Mesendoderm (in vitro differentiated cells): ENCODE data around the gene UBB. TPM values are rescaled to one million over a fixed set of nuclear protein-coding genes. Genes with fewer than 3 reads are reported as not detected.

ENCODE experiments used
- DNase-seq: peaks from one replicate; pipeline ENCODE4 v3.0.0; 2013
- H2AK5ac ChIP-seq: 2 replicates; pipeline ENCODE4 v1.6.1; 2013; ENCODE audit warnings: low read length, inconsistent platforms
- H2BK120ac ChIP-seq: 2 replicates; pipeline ENCODE4 v1.6.1; 2013; ENCODE audit warnings: low read depth, mild to moderate bottlenecking, low read length, moderate library complexity, mixed read lengths
- H2BK15ac ChIP-seq: replicated peaks from 2 replicates; pipeline ENCODE4 v1.6.1; 2013; ENCODE audit warnings: low read depth, mild to moderate bottlenecking, moderate library complexity
- H2BK5ac ChIP-seq: 2 replicates; pipeline ENCODE4 v1.6.1; 2013; ENCODE audit warnings: low read length, inconsistent platforms
- H3K18ac ChIP-seq: 2 replicates; pipeline ENCODE4 v1.6.1; 2013; ENCODE audit warnings: mild to moderate bottlenecking, low read length, mixed read lengths
- H3K23ac ChIP-seq: one replicate; pipeline ENCODE4 v1.6.1; 2013; ENCODE audit warnings: low read length
- H3K27ac ChIP-seq: 2 replicates; pipeline ENCODE4 v1.5.1; 2013; ENCODE audit warnings: low read depth, mild to moderate bottlenecking, inconsistent platforms, low read length, moderate library complexity
- H3K27me3 ChIP-seq: 2 replicates; pipeline ENCODE4 v1.6.1; 2013; ENCODE audit warnings: low read length, control low read depth, mild to moderate bottlenecking, inconsistent platforms; ENCODE audit not compliant: insufficient read depth, poor library complexity
- H3K36me3 ChIP-seq: 2 replicates; pipeline ENCODE4 v1.6.1; 2013; ENCODE audit warnings: low read length, inconsistent platforms; ENCODE audit not compliant: control insufficient read depth, insufficient read depth
- H3K4ac ChIP-seq: one replicate; pipeline ENCODE4 v1.6.1; 2013; ENCODE audit warnings: low read depth, mild to moderate bottlenecking, low read length, moderate library complexity
- H3K4me1 ChIP-seq: 2 replicates; pipeline ENCODE4 v1.6.1; 2013; ENCODE audit warnings: low read depth, low read length, inconsistent platforms; ENCODE audit not compliant: control insufficient read depth
- H3K4me2 ChIP-seq: 2 replicates; pipeline ENCODE4 v1.6.1; 2013; ENCODE audit warnings: low read length
- H3K4me3 ChIP-seq: 2 replicates; pipeline ENCODE4 v1.5.1; 2013; ENCODE audit warnings: mild to moderate bottlenecking, low read length
- H3K56ac ChIP-seq: one replicate; pipeline ENCODE4 v1.6.1; 2013; ENCODE audit warnings: low read length
- H3K79me1 ChIP-seq: 2 replicates; pipeline ENCODE4 v1.6.1; 2013; ENCODE audit warnings: low read length, inconsistent platforms
- H3K79me2 ChIP-seq: 2 replicates; pipeline ENCODE4 v1.6.1; 2013; ENCODE audit warnings: mild to moderate bottlenecking, low read length; ENCODE audit not compliant: control insufficient read depth, insufficient read depth
- H3K9ac ChIP-seq: 2 replicates; pipeline ENCODE4 v1.6.1; 2013; ENCODE audit warnings: low read length, inconsistent platforms
- H4K5ac ChIP-seq: one replicate; pipeline ENCODE4 v1.6.1; 2013; ENCODE audit warnings: low read length
- H4K8ac ChIP-seq: one replicate; pipeline ENCODE4 v1.6.1; 2013; ENCODE audit warnings: low read depth, mild to moderate bottlenecking, control low read depth, low read length, moderate library complexity
- WGBS: extraction: QIAGEN DNeasy Blood & Tissue Kit; methylation state at CpG from one replicate; pipeline ENCODE4 v1.1.7; 2013; ENCODE audit warnings: low lambda C conversion rate, missing lambda C conversion rate; ENCODE audit not compliant: insufficient coverage; ENCODE audit errors: extremely low coverage; 5-methylcytosine and 5-hydroxymethylcytosine counted together
- polyA plus RNA-seq, 2 experiments: library from polyadenylated mRNA; stranded (reverse); fragments of 200-250 nt; gene quantifications; one replicate each; pipeline ENCODE4 v1.2.3, GENCODE V29; 2013

Gene UBB
- polyA plus RNA-seq (2013, experiment 1 of 2), result 2,431 TPM
- polyA plus RNA-seq (2013, experiment 2 of 2), result 2,399 TPM

DNA sequence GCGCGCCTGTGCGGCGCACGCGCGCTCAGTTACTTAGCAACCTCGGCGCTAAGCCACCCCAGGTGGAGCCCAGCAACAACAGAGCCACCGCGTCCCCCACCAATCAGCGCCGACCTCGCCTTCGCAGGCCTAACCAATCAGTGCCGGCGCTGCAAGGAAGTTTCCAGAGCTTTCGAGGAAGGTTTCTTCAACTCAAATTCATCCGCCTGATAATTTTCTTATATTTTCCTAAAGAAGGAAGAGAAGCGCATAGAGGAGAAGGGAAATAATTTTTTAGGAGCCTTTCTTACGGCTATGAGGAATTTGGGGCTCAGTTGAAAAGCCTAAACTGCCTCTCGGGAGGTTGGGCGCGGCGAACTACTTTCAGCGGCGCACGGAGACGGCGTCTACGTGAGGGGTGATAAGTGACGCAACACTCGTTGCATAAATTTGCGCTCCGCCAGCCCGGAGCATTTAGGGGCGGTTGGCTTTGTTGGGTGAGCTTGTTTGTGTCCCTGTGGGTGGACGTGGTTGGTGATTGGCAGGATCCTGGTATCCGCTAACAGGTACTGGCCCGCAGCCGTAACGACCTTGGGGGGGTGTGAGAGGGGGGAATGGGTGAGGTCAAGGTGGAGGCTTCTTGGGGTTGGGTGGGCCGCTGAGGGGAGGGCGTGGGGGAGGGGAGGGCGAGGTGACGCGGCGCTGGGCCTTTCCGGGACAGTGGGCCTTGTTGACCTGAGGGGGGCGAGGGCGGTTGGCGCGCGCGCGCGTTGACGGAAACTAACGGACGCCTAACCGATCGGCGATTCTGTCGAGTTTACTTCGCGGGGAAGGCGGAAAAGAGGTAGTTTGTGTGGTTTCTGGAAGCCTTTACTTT is at the start of gene UBB:
Gene UBB, plus strand, starts transcription at position 452 of the 856 bp plus-strand sequence. CDS start 817 bp downstream, outside the sequence.
- no CpG with 5 or more reads among the region's 67 CpGs for WGBS
- Histone ChIP-seq H4K8ac (no peak within 1 kb of the TSS), H3K56ac (peak within 1 kb of the TSS; percentile 95), H3K27me3 (no peaks in the 10 kb centered on the region), H3K4me1 (peaks cover 5% of the 10 kb centered on the region), H3K79me2 (peaks cover 20% of the 10 kb centered on the region), H2BK120ac (no peak within 1 kb of the TSS), H3K18ac (peak within 1 kb of the TSS; percentile 55), H3K27ac (peak within 1 kb of the TSS; percentile 73), H2BK5ac (peak within 1 kb of the TSS; percentile 69), H3K4me3 (peak within 1 kb of the TSS; percentile 99), H2AK5ac (peak within 1 kb of the TSS; percentile 90), H3K23ac (peak within 1 kb of the TSS; percentile 56), H3K79me1 (peaks cover 11% of the 10 kb centered on the region), H4K5ac (peak within 1 kb of the TSS; percentile 71), H3K4ac (no peak within 1 kb of the TSS), H2BK15ac (no peak within 1 kb of the TSS), H3K36me3 (peaks cover 4% of the 10 kb centered on the region), H3K9ac (peak within 1 kb of the TSS; percentile 99), H3K4me2 (peak within 1 kb of the TSS; percentile 80)
- peak; percentile 99 for DNase-seq

GRCh38 chr17:16338391-16338790 is 42.5 kb upstream of the UBB start:
- Histone ChIP-seq H3K27me3 (no peaks in the 10 kb centered on the region), H4K8ac (no peak overlapping the region), H2AK5ac (no peak overlapping the region), H2BK15ac (no peak overlapping the region), H3K4ac (no peak overlapping the region), H3K18ac (no peak overlapping the region), H4K5ac (no peak overlapping the region), H2BK5ac (no peak overlapping the region), H3K56ac (no peak overlapping the region), H3K4me2 (no peak overlapping the region), H3K4me3 (no peak overlapping the region), H3K27ac (no peak overlapping the region), H3K36me3 (peaks cover 3% of the 10 kb centered on the region), H3K79me1 (no peaks in the 10 kb centered on the region), H3K4me1 (no peaks in the 10 kb centered on the region), H3K79me2 (no peaks in the 10 kb centered on the region), H3K23ac (no peak overlapping the region), H2BK120ac (no peak overlapping the region), H3K9ac (no peak overlapping the region)
- WGBS, result no CpG with 5 or more reads among the region's 3 CpGs
- DNase-seq, result no peak

DNA sequence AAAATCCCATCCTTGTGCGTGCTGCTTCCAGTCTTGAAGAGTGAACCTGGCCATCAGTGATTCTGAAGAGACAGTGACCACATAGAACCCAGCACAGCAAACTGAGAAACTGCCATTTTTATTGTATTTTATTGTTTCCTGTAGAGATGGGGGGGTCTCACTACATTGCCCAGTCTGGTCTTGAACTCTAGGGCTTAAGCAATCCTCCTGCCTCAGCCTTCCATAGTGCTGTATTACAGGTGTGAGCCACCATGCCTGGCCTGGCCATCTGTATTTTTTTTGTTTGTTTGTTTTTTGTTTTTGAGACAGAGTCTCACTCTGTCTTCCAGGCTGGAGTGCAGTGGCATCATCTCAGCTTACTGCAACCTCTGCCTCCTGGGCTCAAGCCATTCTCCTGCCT is 41.5 kb upstream of the UBB start:
- no peaks in the 10 kb centered on the region for H3K79me1 ChIP-seq
- H2BK15ac ChIP-seq, result no peak overlapping the region
- H3K36me3 ChIP-seq, result peaks cover 3% of the 10 kb centered on the region
- H3K9ac ChIP-seq, result no peak overlapping the region
- H3K27me3 ChIP-seq, result no peaks in the 10 kb centered on the region
- H2BK120ac ChIP-seq, result no peak overlapping the region
- H3K4me3 ChIP-seq, result no peak overlapping the region
- no peak overlapping the region for H4K8ac ChIP-seq
- H4K5ac ChIP-seq, result no peak overlapping the region
- H3K27ac ChIP-seq, result no peak overlapping the region
- no peak overlapping the region for H3K4me2 ChIP-seq
- no CpG with 5 or more reads among the region's 1 CpG for WGBS
- no peak overlapping the region for H2AK5ac ChIP-seq
- no peak overlapping the region for H3K56ac ChIP-seq
- H3K79me2 ChIP-seq, result no peaks in the 10 kb centered on the region
- no peak overlapping the region for H3K18ac ChIP-seq
- H2BK5ac ChIP-seq, result no peak overlapping the region
- H3K4ac ChIP-seq, result no peak overlapping the region
- no peaks in the 10 kb centered on the region for H3K4me1 ChIP-seq
- DNase-seq, result no peak
- H3K23ac ChIP-seq, result no peak overlapping the region

DNA sequence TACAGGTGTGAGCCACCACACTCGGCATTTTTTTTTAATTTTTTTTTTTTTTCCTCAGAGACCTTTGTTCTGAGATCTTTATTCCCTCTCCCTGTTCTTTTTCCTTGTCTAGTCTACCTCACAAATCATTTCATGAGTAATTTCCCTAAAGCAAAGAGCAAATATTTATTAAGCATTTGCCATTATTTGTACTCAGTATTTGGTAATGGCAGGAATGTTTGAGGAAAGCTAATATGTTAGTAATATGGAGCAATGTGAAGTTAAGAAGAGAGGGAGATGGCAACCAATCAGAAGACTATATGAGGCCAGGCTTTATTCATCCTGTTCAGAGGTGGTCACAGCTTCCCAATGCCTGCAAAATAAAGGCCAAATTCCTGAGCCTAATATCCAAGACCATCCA is 40.9 kb upstream of the UBB start:
- no peak overlapping the region for H4K8ac ChIP-seq
- no peak overlapping the region for H3K56ac ChIP-seq
- H3K79me1 ChIP-seq, result no peaks in the 10 kb centered on the region
- no peaks in the 10 kb centered on the region for H3K27me3 ChIP-seq
- no peak overlapping the region for H3K18ac ChIP-seq
- H3K36me3 ChIP-seq, result peaks cover 3% of the 10 kb centered on the region
- H3K27ac ChIP-seq, result no peak overlapping the region
- no peak overlapping the region for H3K9ac ChIP-seq
- no peak overlapping the region for H4K5ac ChIP-seq
- H3K79me2 ChIP-seq, result no peaks in the 10 kb centered on the region
- no peak overlapping the region for H3K4me3 ChIP-seq
- no peak for DNase-seq
- H3K4ac ChIP-seq, result no peak overlapping the region
- no peak overlapping the region for H2BK120ac ChIP-seq
- H3K4me2 ChIP-seq, result no peak overlapping the region
- no peak overlapping the region for H2AK5ac ChIP-seq
- no peak overlapping the region for H2BK15ac ChIP-seq
- H3K23ac ChIP-seq, result no peak overlapping the region
- WGBS, result no CpG with 5 or more reads among the region's 1 CpG
- H3K4me1 ChIP-seq, result no peaks in the 10 kb centered on the region
- H2BK5ac ChIP-seq, result no peak overlapping the region

GRCh38 chr17:16342979-16343378 is 37.9 kb upstream of the UBB start:
- H3K27me3 ChIP-seq, result no peaks in the 10 kb centered on the region
- no peak overlapping the region for H3K9ac ChIP-seq
- no peak overlapping the region for H3K56ac ChIP-seq
- no peak overlapping the region for H2BK15ac ChIP-seq
- no peak overlapping the region for H4K8ac ChIP-seq
- no peaks in the 10 kb centered on the region for H3K79me1 ChIP-seq
- no peak overlapping the region for H4K5ac ChIP-seq
- H3K4me3 ChIP-seq, result no peak overlapping the region
- no peak overlapping the region for H2BK5ac ChIP-seq
- no CpG with 5 or more reads among the region's 4 CpGs for WGBS
- H2BK120ac ChIP-seq, result no peak overlapping the region
- no peak for DNase-seq
- H3K79me2 ChIP-seq, result no peaks in the 10 kb centered on the region
- no peak overlapping the region for H3K4me2 ChIP-seq
- H3K18ac ChIP-seq, result no peak overlapping the region
- no peaks in the 10 kb centered on the region for H3K4me1 ChIP-seq
- no peak overlapping the region for H3K4ac ChIP-seq
- H3K27ac ChIP-seq, result no peak overlapping the region
- H3K36me3 ChIP-seq, result peaks cover 3% of the 10 kb centered on the region
- no peak overlapping the region for H2AK5ac ChIP-seq
- no peak overlapping the region for H3K23ac ChIP-seq
